ENCODE measurements around the gene TNFRSF19. TPM values are rescaled to one million over a fixed set of nuclear protein-coding genes. Genes with fewer than 3 reads are reported as not detected.

Gene TNFRSF19
- total RNA-seq, 1 donor from 2014 or later: not detected

- Mint-ChIP-seq H3K27me3 (ENCODE audit: low read depth) (peaks cover 41% of the 10 kb centered on the region), H3K4me1 (ENCODE audit: low read depth) (no peaks in the 10 kb centered on the region), H3K9me3 (no peaks in the 10 kb centered on the region), H3K36me3 (ENCODE audit: low read depth) (no peaks in the 10 kb centered on the region), H3K4me3 (ENCODE audit: low read depth) (no peak overlapping the region), H3K27ac (no peak overlapping the region)
- intact Hi-C loops (cut with micrococcal nuclease): no loop called here
- no peak for DNase-seq (ENCODE audit: low spot score)
Measured at GRCh38 chr13:23615395-23616081, 45.3 kb downstream of the TNFRSF19 start.

GRCh38 chr13:23616228-23616627, 46.0 kb downstream of the TNFRSF19 start:
- peaks cover 39% of the 10 kb centered on the region for H3K27me3 Mint-ChIP-seq (ENCODE audit: low read depth)
- no peak overlapping the region for H3K27ac Mint-ChIP-seq
- intact Hi-C loops (cut with micrococcal nuclease): no loop called here
- H3K9me3 Mint-ChIP-seq: no peaks in the 10 kb centered on the region
- DNase-seq (ENCODE audit: low spot score): no peak
- no peaks in the 10 kb centered on the region for H3K4me1 Mint-ChIP-seq (ENCODE audit: low read depth)
- no peak overlapping the region for H3K4me3 Mint-ChIP-seq (ENCODE audit: low read depth)
- no peaks in the 10 kb centered on the region for H3K36me3 Mint-ChIP-seq (ENCODE audit: low read depth)

GRCh38 chr13:23617551-23618024, 47.4 kb downstream of the TNFRSF19 start:
- no peaks in the 10 kb centered on the region for H3K4me1 Mint-ChIP-seq (ENCODE audit: low read depth)
- no peak for DNase-seq (ENCODE audit: low spot score)
- no peak overlapping the region for H3K4me3 Mint-ChIP-seq (ENCODE audit: low read depth)
- H3K9me3 Mint-ChIP-seq: no peaks in the 10 kb centered on the region
- intact Hi-C loops (cut with micrococcal nuclease): no loop called here
- H3K27ac Mint-ChIP-seq: no peak overlapping the region
- H3K36me3 Mint-ChIP-seq (ENCODE audit: low read depth): no peaks in the 10 kb centered on the region
- peaks cover 31% of the 10 kb centered on the region for H3K27me3 Mint-ChIP-seq (ENCODE audit: low read depth)

GRCh38 chr13:23618341-23618740, 48.1 kb downstream of the TNFRSF19 start:
- no peak for DNase-seq (ENCODE audit: low spot score)
- Mint-ChIP-seq H3K36me3 (ENCODE audit: low read depth) (no peaks in the 10 kb centered on the region), H3K4me1 (ENCODE audit: low read depth) (no peaks in the 10 kb centered on the region), H3K27ac (no peak overlapping the region), H3K9me3 (no peaks in the 10 kb centered on the region), H3K4me3 (ENCODE audit: low read depth) (no peak overlapping the region), H3K27me3 (ENCODE audit: low read depth) (peaks cover 29% of the 10 kb centered on the region)
- intact Hi-C loops (cut with micrococcal nuclease): no loop called here

GRCh38 chr13:23619068-23619855, 49.0 kb downstream of the TNFRSF19 start:
- intact Hi-C loops (cut with micrococcal nuclease): no loop called here
- no peak overlapping the region for H3K27ac Mint-ChIP-seq
- DNase-seq (ENCODE audit: low spot score): no peak

GRCh38 chr13:23620211-23620610, 50.0 kb downstream of the TNFRSF19 start:
- H3K4me1 Mint-ChIP-seq (ENCODE audit: low read depth): no peaks in the 10 kb centered on the region
- no peak overlapping the region for H3K4me3 Mint-ChIP-seq (ENCODE audit: low read depth)
- no peaks in the 10 kb centered on the region for H3K36me3 Mint-ChIP-seq (ENCODE audit: low read depth)
- no peak overlapping the region for H3K27ac Mint-ChIP-seq
- peaks cover 21% of the 10 kb centered on the region for H3K27me3 Mint-ChIP-seq (ENCODE audit: low read depth)
- DNase-seq (ENCODE audit: low spot score): no peak
- H3K9me3 Mint-ChIP-seq: no peaks in the 10 kb centered on the region
- intact Hi-C loops (cut with micrococcal nuclease): no loop called here

More at GRCh38 chr13:23619068-23619855, 49.0 kb downstream of the TNFRSF19 start:
- H3K27me3 Mint-ChIP-seq (ENCODE audit: low read depth): peaks cover 24% of the 10 kb centered on the region
- no peaks in the 10 kb centered on the region for H3K36me3 Mint-ChIP-seq (ENCODE audit: low read depth)
- H3K9me3 Mint-ChIP-seq: no peaks in the 10 kb centered on the region
- H3K4me3 Mint-ChIP-seq (ENCODE audit: low read depth): no peak overlapping the region
- H3K4me1 Mint-ChIP-seq (ENCODE audit: low read depth): no peaks in the 10 kb centered on the region

GRCh38 chr13:23620613-23621315, 50.6 kb downstream of the TNFRSF19 start:
- Mint-ChIP-seq H3K27ac (no peak overlapping the region), H3K27me3 (ENCODE audit: low read depth) (peaks cover 18% of the 10 kb centered on the region), H3K4me3 (ENCODE audit: low read depth) (no peak overlapping the region), H3K9me3 (no peaks in the 10 kb centered on the region), H3K4me1 (ENCODE audit: low read depth) (no peaks in the 10 kb centered on the region), H3K36me3 (ENCODE audit: low read depth) (no peaks in the 10 kb centered on the region)
- intact Hi-C loops (cut with micrococcal nuclease): no loop called here
- DNase-seq (ENCODE audit: low spot score): no peak

GRCh38 chr13:23621316-23621645, 51.1 kb downstream of the TNFRSF19 start:
- Mint-ChIP-seq H3K27ac (no peak overlapping the region), H3K9me3 (no peaks in the 10 kb centered on the region), H3K36me3 (ENCODE audit: low read depth) (no peaks in the 10 kb centered on the region), H3K27me3 (ENCODE audit: low read depth) (peaks cover 20% of the 10 kb centered on the region), H3K4me1 (ENCODE audit: low read depth) (no peaks in the 10 kb centered on the region), H3K4me3 (ENCODE audit: low read depth) (no peak overlapping the region)
- intact Hi-C loops (cut with micrococcal nuclease): no loop called here
- DNase-seq (ENCODE audit: low spot score): no peak

GRCh38 chr13:23622985-23623384, 52.8 kb downstream of the TNFRSF19 start:
- Mint-ChIP-seq H3K4me3 (ENCODE audit: low read depth) (no peak overlapping the region), H3K9me3 (no peaks in the 10 kb centered on the region), H3K27ac (no peak overlapping the region), H3K27me3 (ENCODE audit: low read depth) (peaks cover 22% of the 10 kb centered on the region), H3K4me1 (ENCODE audit: low read depth) (no peaks in the 10 kb centered on the region), H3K36me3 (ENCODE audit: low read depth) (no peaks in the 10 kb centered on the region)
- intact Hi-C loops (cut with micrococcal nuclease): no loop called here
- DNase-seq (ENCODE audit: low spot score): no peak

GRCh38 chr13:23623394-23623793, 53.2 kb downstream of the TNFRSF19 start:
- Mint-ChIP-seq H3K27me3 (ENCODE audit: low read depth) (peaks cover 24% of the 10 kb centered on the region), H3K4me1 (ENCODE audit: low read depth) (no peaks in the 10 kb centered on the region), H3K27ac (no peak overlapping the region), H3K9me3 (no peaks in the 10 kb centered on the region), H3K36me3 (ENCODE audit: low read depth) (no peaks in the 10 kb centered on the region), H3K4me3 (ENCODE audit: low read depth) (no peak overlapping the region)
- intact Hi-C loops (cut with micrococcal nuclease): no loop called here
- no peak for DNase-seq (ENCODE audit: low spot score)

GRCh38 chr13:23626700-23627099, 56.5 kb downstream of the TNFRSF19 start:
- H3K36me3 Mint-ChIP-seq (ENCODE audit: low read depth): no peaks in the 10 kb centered on the region
- H3K9me3 Mint-ChIP-seq: no peaks in the 10 kb centered on the region
- no peak for DNase-seq (ENCODE audit: low spot score)
- peaks cover 18% of the 10 kb centered on the region for H3K27me3 Mint-ChIP-seq (ENCODE audit: low read depth)
- H3K27ac Mint-ChIP-seq: no peak overlapping the region
- intact Hi-C loops (cut with micrococcal nuclease): no loop called here
- H3K4me1 Mint-ChIP-seq (ENCODE audit: low read depth): no peaks in the 10 kb centered on the region
- H3K4me3 Mint-ChIP-seq (ENCODE audit: low read depth): no peak overlapping the region

- no peaks in the 10 kb centered on the region for H3K36me3 Mint-ChIP-seq (ENCODE audit: low read depth)
- intact Hi-C loops (cut with micrococcal nuclease): no loop called here
- H3K4me1 Mint-ChIP-seq (ENCODE audit: low read depth): no peaks in the 10 kb centered on the region
Measured at GRCh38 chr13:23627410-23627809, 57.2 kb downstream of the TNFRSF19 start.

GRCh38 chr13:23628250-23628649, 58.0 kb downstream of the TNFRSF19 start:
- Mint-ChIP-seq H3K4me3 (ENCODE audit: low read depth) (no peak overlapping the region), H3K4me1 (ENCODE audit: low read depth) (no peaks in the 10 kb centered on the region), H3K27ac (no peak overlapping the region), H3K36me3 (ENCODE audit: low read depth) (no peaks in the 10 kb centered on the region), H3K9me3 (no peaks in the 10 kb centered on the region), H3K27me3 (ENCODE audit: low read depth) (peaks cover 24% of the 10 kb centered on the region)
- DNase-seq (ENCODE audit: low spot score): no peak
- intact Hi-C loops (cut with micrococcal nuclease): no loop called here

More at GRCh38 chr13:23627410-23627809, 57.2 kb downstream of the TNFRSF19 start:
- DNase-seq (ENCODE audit: low spot score): no peak
- H3K27ac Mint-ChIP-seq: no peak overlapping the region
- peaks cover 23% of the 10 kb centered on the region for H3K27me3 Mint-ChIP-seq (ENCODE audit: low read depth)
- H3K9me3 Mint-ChIP-seq: no peaks in the 10 kb centered on the region
- H3K4me3 Mint-ChIP-seq (ENCODE audit: low read depth): no peak overlapping the region

Measured in activated T-helper 2 cell treated with anti-CD3 and anti-CD28 coated beads, Interferon-gamma antibody, Interleukin-2, Interleukin-4, amounts not matched to agents 10 μg/mL and 5 μg/mL and 100 μg/mL, durations not matched to agents 14 hours and 24 hours and 36 hours (primary cell).